Umbilical cord (tissue), 2 donors: ENCODE results near the gene NKIRAS1. TPM values are rescaled to one million over a fixed set of nuclear protein-coding genes. Genes with fewer than 3 reads are reported as not detected.
"Not testable (repeated sequence)": the region's sequence is repeated elsewhere in the genome, so short reads cannot be mapped to it uniquely, and the experiment has no call there.

Experiments used
- DNase-seq: peaks from one replicate; pipeline ENCODE4 v3.0.0-alpha.2; 2015; ENCODE audit warnings: low spot score
- total RNA-seq: library from RNA; depleted of rRNA; stranded (reverse); fragments of >200 nt; gene quantifications from one replicate; pipeline ENCODE4 v1.2.3, GENCODE V29; 2014; ENCODE audit warnings: low replicate concordance; ENCODE audit not compliant: insufficient read depth

The NKIRAS1 gene
- total RNA-seq, 1 donor from 2014 or later = 9.9 TPM

DNA sequence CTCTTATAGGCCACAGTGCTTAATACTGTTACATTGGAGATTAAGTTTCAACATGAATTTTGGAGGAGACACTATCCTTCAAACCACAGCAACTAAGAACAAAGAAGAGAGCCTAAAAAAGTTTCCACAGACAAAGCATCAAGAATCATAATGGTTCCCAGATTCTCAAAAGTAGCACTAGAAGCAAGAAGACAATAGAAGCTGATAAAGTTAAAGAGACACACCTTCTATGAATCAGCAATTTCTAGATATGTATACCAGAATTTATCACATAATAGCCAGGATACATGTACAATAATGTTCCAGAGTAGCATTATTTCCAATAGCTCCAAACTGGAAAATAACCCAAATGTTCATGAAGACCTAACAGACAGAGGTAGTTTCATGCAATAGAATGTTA lies 12.2 kb downstream of the NKIRAS1 start:
- no peak for DNase-seq

DNA sequence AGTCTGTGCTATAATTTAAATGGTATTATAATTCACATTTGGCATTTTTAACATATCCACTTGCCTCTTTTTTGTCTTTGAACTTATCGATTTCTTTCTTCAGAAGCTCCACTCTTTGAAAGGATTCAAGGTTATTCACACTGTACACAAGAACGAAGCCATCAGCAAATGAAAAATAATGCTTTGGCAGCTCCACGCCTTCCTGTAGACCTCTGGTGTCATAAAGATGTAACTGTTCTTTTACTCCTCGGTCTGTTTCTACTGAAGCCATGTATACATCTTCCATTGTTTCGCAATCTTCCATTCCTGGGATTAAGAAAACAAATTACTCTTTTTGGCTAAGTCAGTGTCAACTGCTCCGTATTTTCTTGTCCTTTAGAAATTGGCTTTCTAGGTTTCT lies 16.0 kb downstream of the NKIRAS1 start:
- no peak for DNase-seq

DNA sequence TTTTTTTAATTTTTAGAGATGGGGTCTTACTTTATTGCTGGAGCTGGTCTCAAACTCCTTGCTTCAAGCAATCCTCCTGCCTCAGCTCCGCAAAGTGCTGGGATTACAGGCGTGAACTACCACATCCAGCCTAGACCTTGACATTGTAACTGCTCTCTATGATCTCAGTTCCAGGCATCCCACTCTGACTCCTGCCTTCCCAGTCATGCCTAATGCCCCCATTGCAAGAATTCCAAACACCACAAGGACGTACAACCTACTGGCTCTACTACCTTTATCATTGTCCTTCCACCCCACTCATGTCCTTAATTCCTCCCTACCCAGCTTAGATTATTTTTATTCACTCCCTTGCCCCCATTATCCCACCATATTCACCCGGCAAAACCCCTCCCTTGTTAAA lies 21.6 kb downstream of the NKIRAS1 start:
- no peak for DNase-seq

- no peak for DNase-seq
Measured at GRCh38 chr3:23894254-23895061, 22.3 kb downstream of the NKIRAS1 start.

GRCh38 chr3:23889950-23890349 lies 26.8 kb downstream of the NKIRAS1 start:
- DNase-seq = no peak

DNA sequence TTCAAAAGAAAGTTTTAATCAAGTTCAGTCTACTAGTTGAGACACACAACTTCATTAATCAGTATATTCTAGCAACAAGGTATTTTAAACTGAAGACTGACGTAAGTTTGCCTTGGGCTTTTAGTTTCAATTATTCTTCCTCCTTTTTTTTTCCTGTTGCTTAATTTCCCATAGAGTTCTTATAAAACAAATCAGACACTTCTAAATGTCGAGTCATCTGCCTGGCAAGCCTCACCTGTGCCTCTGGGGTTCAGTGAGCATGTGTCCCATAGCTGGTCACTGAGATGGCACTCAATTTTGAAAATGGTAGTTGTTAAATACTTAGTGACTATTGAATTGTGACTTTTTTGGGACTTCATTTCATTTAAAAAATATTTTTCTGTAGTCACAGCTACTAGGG lies 27.4 kb downstream of the NKIRAS1 start:
- no peak for DNase-seq

DNA sequence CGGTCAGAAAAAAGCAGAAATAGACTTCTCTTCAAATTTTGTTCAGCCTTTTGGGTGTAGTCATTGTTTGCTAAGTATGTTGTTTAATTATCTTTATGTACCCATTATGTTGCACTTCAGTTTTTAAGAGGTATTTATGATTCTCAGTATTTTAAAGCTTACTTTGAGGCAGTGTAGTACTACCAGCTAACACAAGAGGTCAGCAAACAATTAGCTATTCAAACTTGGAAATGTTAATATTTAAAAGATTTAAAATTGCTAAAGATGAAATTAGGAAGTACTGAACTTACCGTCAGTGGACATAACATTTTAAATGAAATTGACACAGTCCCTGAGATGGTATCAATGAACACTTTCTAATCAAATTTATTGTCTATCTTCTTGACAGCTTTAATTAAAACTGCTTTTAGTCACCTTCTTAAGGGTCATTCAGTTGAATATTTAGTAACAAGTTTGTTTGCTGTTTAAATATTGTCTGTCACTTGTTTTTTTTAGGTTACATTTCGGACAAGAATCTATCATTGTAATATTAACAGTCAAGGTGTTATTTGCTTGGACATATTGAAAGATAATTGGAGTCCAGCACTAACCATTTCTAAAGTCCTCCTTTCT lies 28.1 kb downstream of the NKIRAS1 start:
- DNase-seq = peak; percentile 34

DNA sequence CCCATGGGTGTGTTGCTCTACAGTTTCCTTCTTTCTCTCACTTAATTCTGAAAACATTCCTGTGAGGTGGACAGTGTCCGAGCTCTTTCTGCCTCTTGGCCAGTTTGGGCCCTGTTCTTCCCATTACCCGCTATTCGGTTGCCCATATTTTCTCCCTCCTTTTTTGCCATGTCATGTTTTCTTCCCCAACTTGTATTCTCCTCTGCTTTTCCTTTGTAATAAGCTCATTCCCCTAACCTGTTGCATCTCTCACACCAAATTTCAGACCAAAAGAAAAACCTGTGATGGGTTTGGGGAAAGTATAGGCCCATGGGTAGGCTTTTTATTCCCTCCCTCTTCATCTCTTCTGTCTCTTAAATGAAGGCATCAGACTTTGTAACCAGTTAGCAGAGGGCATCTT lies 30.5 kb downstream of the NKIRAS1 start:
- DNase-seq = no peak

- DNase-seq = no peak
Measured at GRCh38 chr3:23885210-23885609, 31.6 kb downstream of the NKIRAS1 start.

- no peak for DNase-seq
Measured at GRCh38 chr3:23884481-23884880, 32.3 kb downstream of the NKIRAS1 start.

DNA sequence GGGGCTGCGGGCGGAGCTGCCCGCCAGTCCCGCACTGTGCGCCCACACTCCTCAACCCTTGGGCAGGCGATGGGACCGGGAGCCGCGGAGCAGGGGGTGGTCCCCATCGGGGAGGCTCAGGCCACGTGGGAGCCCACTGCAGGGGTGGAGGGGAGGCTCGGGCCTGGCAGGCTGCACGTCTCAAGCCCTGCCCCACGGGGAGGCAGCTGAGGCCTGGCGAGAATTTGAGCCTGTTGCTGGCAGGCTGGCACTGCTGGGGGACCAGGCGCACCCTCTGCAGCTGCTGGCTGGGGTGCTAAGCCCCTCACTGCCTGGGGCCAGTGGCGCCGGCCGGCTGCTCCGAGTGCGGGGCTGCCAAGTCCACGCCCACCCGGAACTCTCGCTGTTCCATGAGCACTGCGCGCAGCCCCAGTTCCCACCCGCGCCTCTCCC lies 34.3 kb downstream of the NKIRAS1 start:
- DNase-seq = no peak

DNA sequence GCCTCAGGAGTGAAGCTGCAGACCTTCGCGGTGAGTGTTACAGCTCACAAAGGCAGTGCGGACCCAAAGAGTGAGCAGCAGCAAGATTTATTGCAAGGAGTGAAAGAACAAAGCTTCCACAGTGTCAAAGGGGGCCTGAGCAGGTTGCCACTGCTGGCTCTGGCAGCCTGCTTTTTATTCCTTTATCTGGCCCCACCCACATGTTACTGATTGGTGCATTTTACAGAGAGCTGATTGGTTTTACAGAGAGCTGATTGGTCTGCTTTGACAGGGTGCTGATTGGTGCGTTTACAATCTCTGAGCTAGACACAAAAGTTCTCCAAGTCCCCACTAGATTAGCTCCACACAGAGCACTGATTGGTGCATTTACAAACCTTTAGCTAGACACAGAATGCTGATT lies 34.8 kb downstream of the NKIRAS1 start:
- not testable (repeated sequence) for DNase-seq

- DNase-seq = no peak
Measured at GRCh38 chr3:23880703-23881339, 36.0 kb downstream of the NKIRAS1 start.

DNA sequence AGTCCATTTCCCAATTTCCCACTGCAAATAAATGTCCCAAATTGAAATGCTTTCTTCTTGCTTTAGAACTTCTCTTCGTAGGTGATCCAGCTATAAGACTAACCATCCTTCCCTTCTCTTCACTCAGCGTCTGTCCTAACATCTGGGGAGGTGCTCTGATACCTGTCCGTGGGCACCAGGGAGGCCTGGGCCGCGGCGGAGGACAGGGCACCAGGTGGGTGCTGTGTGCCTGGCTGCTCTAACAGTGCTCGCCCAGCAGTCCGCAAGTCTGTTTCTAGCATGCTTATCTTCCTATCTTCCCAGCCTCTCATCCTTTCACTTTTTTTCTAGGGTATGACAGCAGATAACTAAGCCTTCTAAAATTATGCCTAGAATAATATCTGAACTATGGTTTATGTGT lies 37.3 kb downstream of the NKIRAS1 start:
- DNase-seq = no peak

DNA sequence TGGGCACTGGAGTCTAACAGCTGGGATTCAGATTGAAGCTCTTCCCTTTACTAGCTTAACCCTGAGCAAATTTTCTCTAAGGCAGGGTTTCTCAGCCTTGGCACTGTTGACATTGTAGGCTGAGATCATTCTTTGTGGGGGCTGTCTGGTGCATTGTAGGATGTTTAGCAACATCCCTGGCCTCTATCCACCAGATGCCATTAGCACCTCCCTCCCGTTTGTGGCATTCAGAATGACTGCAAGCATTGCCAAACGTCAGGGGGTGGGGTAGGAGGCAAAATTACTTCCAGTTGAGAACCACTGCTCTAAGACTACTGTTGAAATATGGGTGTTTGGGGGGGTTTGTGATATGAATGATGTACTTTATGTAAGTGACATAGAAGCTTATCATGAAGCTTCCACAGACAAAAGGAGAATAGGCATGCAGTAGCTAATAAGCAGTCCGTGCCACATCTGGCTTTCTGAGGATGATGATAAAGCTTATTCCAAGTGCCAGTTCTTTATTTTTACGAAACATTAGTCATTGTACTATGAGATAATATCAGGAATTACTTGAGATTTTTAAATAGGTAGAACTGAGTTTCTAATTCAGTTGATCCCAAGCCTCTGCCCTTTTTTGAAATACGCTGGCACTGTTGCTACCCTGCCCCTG lies 39.3 kb downstream of the NKIRAS1 start:
- peak; percentile 25 for DNase-seq

DNA sequence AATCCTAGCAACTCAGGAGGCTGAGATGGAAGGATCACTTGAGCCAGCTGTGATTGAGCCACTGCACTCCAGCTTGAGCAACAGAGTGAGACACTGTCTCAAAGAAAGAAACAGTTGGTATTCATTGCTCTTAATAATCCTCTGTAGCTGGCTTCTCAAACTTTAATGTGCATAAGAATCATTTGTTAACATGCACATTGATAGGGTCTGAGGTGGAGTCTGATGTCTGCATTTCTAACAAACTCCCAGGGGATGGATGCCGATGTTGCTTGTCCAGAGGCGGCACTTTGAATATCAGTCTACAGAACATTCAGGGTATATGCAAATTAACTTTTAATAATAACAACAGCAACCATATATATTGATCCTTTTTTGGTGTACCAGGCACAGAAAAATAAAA lies 39.9 kb downstream of the NKIRAS1 start:
- no peak for DNase-seq

DNA sequence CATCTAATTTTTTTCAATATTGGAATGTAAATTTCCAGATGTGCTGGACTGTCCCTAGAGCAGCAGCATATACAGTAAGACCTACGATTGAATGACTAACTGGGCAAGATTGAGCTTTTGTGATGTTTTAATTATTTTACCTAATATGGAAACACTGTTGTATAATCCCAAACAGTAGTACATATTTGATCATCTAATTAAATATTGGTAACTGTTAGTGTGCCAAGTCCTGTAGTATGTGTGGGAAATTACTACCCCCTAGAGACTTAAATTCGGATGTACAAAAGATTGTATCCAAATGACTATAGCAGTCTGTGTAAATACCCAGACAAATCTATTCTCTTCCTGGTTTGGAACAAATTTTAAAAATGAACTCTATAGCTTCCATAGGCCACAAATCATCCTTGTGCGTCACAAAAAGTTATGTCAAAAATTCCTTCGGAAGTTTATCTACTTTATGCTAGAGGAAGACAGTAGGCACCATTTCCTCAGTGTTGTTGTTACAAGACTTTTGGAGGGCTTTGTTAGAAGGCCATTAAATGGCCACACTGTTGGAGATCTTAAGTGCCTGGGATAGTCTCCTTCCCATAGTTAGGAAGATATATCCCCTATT lies 41.6 kb downstream of the NKIRAS1 start:
- DNase-seq = no peak

- DNase-seq = peak; percentile 38
Measured at GRCh38 chr3:23874359-23875112, 42.3 kb downstream of the NKIRAS1 start.

DNA sequence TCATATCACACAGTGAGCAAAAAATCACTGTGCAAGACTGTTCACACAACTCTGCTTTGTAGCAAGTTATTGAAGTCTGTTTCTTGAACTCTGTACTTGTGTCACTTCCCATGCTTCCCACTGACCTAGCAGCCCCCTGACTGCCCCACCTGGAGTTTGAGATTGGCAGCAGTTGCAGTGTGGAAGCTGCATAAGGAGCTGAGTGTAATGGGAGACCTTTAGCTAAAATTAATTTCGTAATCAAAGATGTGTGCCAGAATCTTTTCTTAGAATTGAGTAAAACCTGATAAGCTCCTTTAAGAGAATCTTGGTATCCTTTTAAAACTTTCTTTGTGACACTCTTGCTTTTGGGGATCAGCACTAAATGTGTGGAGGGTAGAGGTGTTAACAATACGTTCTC lies 42.8 kb downstream of the NKIRAS1 start:
- no peak for DNase-seq

GRCh38 chr3:23872330-23872729 lies 44.5 kb downstream of the NKIRAS1 start:
- no peak for DNase-seq

DNA sequence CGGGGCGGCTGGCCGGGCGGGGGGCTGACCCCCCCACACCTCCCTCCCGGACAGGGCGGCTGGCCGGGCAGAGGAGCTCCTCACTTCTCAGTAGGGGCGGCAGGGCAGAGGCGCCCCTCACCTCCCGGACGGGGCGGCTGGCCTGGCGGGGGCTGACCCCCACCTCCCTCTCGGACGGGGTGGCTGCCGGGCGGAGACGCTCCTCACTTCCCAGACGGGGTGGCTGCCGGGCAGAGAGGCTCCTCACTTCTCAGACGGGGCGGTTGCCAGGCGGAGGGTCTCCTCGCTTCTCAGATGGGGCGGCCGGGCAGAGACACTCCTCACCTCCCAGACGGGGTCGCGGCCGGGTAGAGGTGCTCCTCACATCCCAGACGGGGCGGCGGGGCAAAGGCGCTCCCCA lies 45.4 kb downstream of the NKIRAS1 start:
- not testable (repeated sequence) for DNase-seq
